ENCODE measurements around the gene ABR.
A peak's percentile ranks its signal among the peaks of the same experiment; 100 is the strongest.
"Not testable (repeated sequence)": the region's sequence is repeated elsewhere in the genome, so short reads cannot be mapped to it uniquely, and the experiment has no call there.

ABR gene

GRCh38 chr17:1201132-1201702, 21.4 kb upstream of the ABR start:
- no peak for DNase-seq

DNA sequence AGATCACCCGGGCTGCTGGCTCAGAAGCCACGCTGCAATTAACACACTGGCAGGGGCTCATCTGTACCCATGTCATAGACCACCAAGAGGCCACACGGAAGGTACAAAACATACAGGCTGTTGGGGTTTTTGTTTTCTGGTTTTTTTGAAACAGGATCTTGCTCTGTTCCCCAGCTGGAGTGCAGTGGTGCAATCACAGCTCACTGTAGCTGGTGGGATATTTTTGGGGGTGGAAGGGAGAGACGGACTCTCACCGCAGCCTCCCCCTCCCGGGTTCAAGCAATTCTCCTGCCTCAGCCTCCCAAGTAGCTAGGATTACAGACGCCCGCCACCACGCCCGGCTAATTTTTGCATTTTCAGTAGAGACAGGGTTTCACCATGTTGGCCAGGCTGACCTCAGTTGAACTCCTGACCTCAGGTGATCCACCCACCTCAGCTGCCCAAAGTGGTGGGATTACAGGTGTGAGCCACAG, 19.5 kb upstream of the ABR start:
- not testable (repeated sequence) for DNase-seq

DNA sequence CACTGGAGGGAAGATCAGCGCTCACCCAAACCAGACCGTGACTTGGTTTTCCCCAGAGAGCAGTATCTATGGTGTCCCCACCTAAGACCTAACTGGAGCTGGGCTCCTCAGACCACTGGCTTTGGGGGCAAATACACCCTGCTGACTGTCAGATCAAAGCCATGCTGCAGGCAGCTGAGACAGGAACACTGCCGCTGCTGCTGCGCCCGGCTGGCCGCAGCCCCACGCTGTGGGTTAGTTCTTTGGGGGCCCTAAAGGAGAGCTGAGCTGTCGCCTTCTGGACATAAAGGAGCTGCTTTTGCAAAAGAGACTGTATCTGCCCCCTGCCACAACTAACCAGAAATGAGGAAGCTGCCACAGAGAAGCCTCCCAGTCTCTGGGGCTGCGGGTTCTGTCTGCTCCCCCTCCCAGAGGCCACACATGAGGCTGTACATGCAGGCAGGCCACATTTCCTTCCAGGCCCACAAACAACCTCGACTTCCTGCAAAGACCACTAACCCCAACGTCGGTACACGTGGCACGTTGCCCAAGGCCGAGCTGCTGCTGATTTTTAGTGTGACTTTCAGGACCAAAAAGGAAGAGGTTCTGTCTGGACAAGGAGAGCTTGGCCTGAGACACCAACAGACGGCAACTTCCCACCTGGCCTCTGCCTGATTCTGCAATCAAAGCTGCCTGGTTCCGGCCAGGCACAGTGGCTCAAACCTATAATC, 18.2 kb upstream of the ABR start:
- DNase-seq, result peak; percentile 10

DNA sequence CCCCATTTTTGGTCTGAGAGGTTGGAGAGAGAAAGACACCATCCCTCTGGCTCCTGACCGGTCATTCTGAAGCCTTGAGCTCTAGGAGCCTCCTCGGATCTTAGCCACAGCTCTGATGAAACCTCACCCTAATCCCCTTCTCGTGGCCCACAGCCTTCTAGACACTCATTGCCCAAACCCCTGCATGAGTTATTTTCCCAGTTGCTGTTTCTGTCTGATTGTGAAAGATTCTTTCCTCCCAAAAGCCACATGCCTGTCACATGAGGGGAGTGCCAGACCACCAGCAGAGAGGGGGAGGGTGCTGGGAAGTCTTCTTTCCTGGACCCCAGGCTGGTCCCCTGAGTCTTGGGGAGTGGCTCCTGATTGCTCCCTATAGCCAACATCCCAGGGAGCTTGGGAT, 17.6 kb upstream of the ABR start:
- no peak for DNase-seq

DNA sequence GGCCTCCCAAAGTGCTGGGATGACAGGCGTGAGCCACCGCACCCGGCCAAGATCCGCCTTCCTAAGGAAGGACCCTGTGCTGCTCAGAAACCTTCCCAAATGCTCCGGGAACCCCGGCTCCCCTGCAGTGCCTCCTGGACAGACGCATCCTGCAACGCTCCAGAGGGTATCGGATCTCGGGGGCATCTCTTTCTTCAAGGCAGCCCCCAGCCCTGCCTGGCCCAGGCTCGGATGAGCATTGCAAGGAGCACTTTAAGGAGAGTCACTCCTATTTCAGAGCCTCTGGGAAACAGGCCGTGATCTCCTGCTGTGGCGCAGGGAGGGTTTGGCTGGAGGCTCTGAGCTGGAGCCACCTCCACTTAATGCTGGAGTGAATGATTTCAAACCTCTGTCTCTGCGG, 17.2 kb upstream of the ABR start:
- no peak for DNase-seq

GRCh38 chr17:1192911-1193699, 13.3 kb upstream of the ABR start:
- no peak for DNase-seq

- DNase-seq, result no peak
Observed at GRCh38 chr17:1190751-1191331, 11.1 kb upstream of the ABR start.

- DNase-seq, result no peak
Observed at GRCh38 chr17:1188812-1189504, 9.2 kb upstream of the ABR start.

- DNase-seq, result peak; percentile 50
Observed at GRCh38 chr17:1186923-1187771, 7.4 kb upstream of the ABR start.

DNA sequence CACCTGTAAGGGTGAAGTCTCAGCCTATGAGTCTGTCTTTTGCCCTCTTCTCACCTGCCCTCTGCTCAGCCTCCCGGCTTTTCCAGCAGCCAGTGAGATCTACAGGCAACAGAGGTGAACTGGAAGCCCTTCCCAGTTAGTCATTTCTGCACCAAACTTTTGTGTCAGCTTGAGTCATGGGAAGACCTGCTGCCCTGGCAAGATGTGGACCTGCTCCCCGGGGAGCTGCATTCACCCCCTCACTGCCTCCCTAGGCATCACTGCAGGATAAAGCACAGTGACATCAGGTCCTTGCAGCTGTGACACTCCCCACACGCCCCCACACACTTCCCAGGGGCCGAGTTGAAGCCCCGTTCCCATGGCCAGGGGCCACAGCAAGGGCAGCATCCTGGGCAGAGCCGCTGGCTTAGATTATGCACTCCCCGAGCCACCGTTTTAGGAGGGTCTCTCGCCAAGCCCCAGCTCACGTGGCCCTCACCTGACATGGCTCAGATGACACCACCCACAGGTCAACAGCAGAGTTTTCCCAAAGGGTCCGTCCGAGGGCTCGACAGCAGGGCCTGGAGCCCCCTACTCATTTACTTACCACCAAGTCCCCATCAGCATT, 6.5 kb upstream of the ABR start:
- DNase-seq, result no peak

- no peak for DNase-seq
Observed at GRCh38 chr17:1183171-1183873, 3.5 kb upstream of the ABR start.

GRCh38 chr17:1182811-1183170, 3.0 kb upstream of the ABR start:
- DNase-seq, result no peak

- DNase-seq, result no peak
Observed at GRCh38 chr17:1181753-1182137, 2.0 kb upstream of the ABR start.

DNA sequence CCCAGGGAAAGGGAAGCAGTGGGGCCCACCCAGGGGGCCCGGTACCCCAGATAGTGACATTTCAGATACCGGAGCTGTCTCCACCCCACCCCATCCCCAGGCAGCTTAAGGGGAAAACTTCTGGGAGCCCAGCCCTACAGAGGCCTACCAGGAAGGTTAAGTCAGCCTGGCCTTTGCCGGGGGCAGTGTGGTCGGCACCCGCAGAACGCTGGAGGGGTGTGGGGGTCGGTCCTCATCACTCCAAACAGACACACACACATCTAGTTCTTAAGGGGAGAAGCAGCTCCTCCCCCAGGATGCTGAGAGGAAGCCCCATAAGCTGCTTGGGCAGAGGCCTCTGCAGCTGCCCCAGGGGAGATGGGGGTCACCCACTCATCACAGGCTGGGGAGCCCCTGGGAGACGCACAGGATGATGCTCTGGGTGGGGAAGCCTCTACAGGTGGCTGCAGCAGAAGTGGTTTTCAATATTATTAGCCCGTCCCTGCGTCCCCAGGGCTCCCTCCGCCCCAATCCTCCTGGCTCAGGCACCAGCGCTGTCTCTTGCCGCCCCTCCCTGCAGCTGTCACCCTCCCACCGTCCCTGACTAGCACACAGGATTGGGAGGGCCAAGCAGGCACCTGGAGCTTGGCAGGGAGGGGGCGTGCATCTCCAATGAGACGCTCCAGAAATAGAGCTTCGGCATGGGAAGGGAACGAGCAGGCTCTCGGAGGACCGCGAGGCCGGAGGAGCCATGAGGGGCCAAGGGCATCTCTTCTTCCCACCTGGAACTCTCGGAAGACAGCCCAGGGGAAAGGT, 1.4 kb upstream of the ABR start:
- no peak for DNase-seq

- DNase-seq, result no peak
Observed at GRCh38 chr17:1179112-1179817, 516 bp downstream of the ABR start.

GRCh38 chr17:1177016-1177700, 2.6 kb downstream of the ABR start:
- DNase-seq, result no peak

DNA sequence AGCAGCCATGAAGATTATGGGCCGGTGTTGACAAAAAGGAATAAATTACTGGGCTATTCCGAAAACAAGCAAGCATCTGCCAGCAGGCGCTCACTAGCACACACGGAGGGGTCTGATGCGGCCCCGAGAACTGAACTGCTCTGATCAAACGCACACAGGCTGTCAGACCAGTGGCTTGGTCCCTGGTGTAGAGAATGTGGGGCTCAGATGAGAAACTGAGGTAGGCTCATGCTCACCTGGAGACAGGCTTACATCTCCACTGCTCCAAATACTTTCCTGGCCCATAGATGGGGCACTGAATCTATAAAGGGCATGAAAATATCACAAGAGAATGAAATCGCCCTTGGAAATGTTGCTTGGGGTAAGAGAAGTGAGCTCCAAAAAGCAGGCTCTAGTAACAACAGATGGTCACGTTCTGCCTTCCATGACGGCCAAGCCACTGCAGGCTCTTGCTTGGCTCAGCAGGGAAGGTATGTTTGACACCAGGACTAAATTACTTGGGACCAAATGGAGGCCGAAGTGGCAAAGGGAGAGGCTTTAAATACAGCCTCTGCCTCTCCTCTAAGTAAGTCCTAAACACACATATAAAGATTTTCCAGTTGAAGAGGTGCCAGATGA, 5.4 kb downstream of the ABR start:
- DNase-seq, result no peak

Data from effector CD8-positive, alpha-beta T cell (primary cell).